Stimulated activated naive CD8-positive, alpha-beta T cell treated with anti-CD3 and anti-CD28 coated beads, Interleukin-15, Interleukin-2, amounts not matched to agents 100 U/mL and 50 U/mL, for 24 hours (primary cell): ENCODE measurements around the gene FAM47B.

Experiments used
- ATAC-seq: fragments of 150-1000 bp; cut with Tn5 transposase; one replicate; pipeline ENCODE4 v1.10.0; 2021
- DNase-seq: peaks from one replicate; pipeline ENCODE4 v3.0.0; 2021

FAM47B gene

DNA sequence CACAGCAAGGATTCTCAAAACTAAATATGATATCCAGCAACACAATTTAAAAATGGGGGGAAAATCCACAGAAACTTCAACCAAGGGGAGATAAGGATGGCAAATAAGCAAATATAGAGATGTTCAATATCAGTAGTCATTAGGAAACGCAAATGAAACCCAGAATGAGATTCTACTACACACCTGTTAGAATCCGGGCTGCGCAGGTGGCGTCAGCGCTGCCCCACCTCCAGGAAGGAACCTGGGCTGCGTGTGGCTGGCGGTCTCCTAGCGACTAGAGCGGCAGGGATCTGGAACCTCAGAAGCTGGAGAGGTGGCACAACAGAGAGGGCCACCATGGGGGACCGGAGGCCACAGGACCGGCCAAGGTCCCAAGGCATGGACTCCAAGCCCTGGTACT lies at the start of gene FAM47B:
TSS of gene FAM47B (plus strand) at position 301 of the 400 bp plus-strand sequence. CDS start at position 337, 36 bp downstream.
- ATAC-seq (no peak), DNase-seq (no peak)

DNA sequence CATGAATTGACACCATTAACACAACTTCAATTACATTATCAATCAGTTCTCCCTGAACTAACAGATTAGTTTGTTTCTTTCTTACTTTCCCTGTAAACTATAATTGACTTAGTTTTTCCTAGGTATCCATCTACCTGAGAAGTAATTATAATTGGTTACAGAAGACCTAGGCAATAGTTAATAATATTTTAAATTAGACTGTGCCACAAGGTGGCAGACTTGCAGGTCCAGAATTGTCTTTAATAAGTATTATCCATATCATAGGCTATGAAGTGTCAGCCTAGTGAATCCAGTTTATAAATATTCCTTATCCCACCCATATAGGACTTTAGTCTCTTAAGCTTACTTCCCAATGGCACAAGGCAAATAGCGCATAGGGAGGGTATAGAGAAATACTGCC lies 48.9 kb upstream of the FAM47B start:
- DNase-seq (no peak), ATAC-seq (no peak)

DNA sequence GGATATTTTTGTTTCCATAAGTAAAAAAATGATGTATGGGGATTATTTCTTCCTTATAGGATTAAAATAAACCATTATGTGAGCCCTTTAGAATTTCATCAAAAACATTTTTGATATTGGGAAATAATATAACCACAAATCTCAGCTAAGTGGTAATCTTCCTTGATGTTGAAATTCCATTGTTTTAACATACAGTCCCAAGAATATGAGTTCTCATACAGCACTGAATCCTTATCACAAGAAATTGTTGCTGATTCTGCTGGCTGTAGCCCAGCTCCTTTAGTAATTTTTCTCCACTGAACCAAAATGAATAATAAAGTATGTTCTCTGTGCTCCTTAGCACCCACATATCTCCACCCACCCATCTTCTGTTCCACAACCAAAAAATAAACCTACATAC lies 41.9 kb upstream of the FAM47B start:
- ATAC-seq: no peak
- no peak for DNase-seq

DNA sequence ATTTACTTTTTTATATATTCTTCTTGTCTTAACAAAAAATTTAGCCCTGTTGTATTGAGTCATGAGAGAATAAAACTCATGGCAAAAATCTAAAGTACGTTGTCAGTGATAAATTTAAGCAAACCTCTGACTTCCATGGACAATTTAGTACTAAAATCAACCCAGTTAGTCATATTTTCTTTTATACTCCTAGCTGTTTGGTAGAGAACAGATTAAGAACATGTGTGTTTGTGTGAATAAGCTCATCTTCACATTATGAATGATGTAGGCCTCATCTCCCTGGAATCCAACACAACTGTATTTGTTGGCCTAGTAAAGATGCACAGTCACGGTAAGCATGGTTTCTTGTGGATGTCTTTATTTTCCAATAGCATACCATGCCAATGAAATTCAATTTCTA lies 40.8 kb upstream of the FAM47B start:
- no peak for ATAC-seq

DNA sequence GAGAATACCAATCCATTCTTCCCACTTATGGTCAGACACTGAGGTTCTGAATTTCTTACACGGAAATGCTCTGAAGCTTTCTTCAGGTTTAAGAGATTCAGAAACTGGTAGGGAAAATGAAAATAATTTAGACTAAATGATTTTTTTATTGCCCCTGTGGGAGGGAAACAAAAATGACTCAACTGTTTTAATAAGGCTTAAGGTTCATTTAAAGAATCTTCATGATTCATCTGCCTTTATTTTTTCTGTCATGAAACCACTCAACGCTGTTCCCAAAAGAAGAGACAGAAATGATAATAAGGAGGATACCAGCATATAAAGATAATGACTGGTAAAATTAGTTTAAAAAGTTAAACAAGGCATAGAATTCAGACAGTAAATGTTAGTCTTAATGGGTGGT lies 39.3 kb upstream of the FAM47B start:
- DNase-seq (no peak), ATAC-seq (no peak)

More for the DNA sequence above, 40.8 kb upstream of the FAM47B start:
- DNase-seq: no peak

DNA sequence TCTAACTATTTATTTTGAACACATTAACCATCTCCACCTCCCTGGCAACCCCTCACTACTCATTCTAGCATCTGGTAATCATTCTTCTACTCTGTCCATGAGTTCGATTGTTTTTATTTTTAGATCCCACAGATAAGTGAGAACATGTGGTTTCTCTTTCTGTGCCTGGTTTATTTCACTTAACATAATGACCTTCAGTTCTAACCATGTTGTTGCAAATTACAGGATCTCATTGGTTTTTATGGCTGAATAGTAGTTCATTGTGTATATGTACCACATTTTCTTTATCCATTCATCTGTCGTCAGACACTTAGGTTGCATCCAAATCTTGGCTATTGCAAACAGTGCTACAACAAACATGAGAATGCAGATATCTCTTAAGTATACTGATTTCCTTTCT lies 33.4 kb upstream of the FAM47B start:
- DNase-seq (no peak), ATAC-seq (no peak)

GRCh38 chrX:34915463-34916225 lies 27.0 kb upstream of the FAM47B start:
- ATAC-seq (no peak), DNase-seq (no peak)

DNA sequence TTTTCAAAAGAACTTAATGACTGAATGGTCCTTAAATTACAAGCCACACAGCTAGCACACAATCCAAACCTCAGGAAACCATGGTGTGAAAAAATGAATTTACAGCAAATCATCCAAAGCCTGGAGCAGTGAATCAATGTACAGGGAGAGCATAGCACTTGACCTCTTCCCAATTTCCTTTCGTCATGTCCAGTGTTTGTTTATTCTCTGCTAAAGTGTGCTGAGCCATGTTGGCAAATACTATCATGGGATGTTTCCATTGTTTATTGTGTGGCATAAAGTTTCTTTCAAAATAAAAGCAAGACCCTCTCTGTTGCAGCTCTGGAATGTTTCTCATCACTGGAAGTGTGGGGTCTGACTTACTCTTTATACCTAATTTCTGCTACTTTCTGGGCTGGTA lies 25.4 kb upstream of the FAM47B start:
- DNase-seq (no peak), ATAC-seq (no peak)

- no peak for DNase-seq
- no peak for ATAC-seq
These were observed 24.4 kb upstream of the FAM47B start for GRCh38 chrX:34918091-34918736.

DNA sequence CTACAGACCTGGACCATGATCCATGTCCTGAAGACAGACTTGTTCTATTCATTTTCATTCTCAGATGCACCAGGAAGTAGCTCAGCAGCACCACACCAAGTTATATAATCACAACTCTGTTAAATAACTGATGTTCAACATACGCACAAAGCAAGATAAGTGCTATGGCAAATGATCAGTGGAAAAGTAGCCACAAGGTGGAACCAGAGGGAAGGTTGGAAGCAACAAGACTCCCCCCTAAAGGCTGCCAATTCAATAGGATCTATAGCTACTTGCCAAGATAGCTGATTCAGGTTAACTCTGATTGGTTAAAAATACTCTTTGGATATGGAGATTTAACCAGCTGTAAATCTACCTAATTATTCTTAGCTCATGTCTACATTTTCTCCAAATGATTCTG lies 23.7 kb upstream of the FAM47B start:
- DNase-seq: no peak

DNA sequence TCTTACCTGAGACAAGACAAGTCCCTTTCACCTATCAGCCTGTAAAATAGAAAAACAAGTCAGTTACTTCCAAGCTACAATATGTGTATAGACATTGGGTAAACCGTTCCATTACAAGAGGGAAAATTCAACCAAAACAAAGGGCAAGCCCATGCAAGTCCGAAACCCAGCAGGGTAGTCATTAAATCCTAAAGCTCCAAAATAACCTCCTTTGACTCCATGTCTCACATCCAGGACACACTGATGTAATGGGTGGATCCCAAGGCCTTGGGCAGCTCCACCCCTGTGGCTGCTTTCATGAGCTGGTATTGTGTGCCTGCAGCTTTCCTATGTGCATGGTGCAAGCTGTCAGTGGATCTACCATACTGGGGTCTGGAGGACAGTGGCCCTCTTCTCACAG lies 14.7 kb upstream of the FAM47B start:
- DNase-seq: no peak
- ATAC-seq: no peak

More for the DNA sequence above, 23.7 kb upstream of the FAM47B start:
- no peak for ATAC-seq

- no peak for DNase-seq
- no peak for ATAC-seq
These were observed 639 bp downstream of the FAM47B start for GRCh38 chrX:34943235-34943634.

DNA sequence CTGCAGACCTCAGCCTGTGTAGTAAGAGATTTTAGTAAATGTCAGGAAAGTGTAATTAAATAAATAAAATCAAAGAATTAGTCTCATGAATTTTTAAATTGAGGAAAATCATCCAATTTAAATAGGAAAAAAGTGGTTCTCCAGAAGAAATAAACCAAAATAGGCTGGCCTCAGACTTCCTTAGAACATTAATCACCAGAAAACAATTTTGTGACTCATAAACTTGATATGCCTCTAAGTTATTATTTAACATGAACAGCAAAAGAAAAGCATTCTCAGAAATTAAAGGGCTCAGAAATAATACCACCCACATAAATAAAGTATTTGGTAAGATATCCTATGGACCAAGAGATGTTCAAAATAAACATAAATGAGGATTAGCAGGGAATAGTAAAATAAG lies 14.3 kb downstream of the FAM47B start:
- DNase-seq (no peak), ATAC-seq (no peak)

DNA sequence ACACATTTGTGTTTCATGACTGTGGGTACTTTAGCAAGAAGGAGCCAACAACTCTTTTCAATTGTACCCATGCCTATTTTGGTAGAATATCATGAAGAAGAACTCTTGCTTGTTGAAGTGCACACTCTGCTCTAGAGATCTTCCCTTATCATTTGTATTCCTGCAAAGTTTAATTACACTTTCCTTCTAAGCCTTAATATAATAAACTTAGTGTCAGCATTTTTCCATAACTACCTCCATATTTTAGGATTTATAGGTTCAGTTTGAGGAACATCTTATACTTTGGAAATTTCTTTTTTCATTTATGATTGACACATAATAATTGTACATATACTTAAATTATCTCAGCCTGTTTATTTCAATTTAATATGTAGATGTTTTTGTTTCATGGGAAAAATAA lies 19.1 kb downstream of the FAM47B start:
- no peak for DNase-seq
- no peak for ATAC-seq

GRCh38 chrX:34972206-34972605 lies 29.6 kb downstream of the FAM47B start:
- DNase-seq (no peak), ATAC-seq (no peak)

GRCh38 chrX:34978171-34978570 lies 35.6 kb downstream of the FAM47B start:
- DNase-seq (no peak), ATAC-seq (no peak)

- DNase-seq (no peak), ATAC-seq (no peak)
These were observed 45.0 kb downstream of the FAM47B start for GRCh38 chrX:34987646-34988045.
